HAP-1 (cell line): ENCODE measurements around the gene TMEM82.
"Not testable (repeated sequence)": the region's sequence is repeated elsewhere in the genome, so short reads cannot be mapped to it uniquely, and the experiment has no call there.

Source experiments
- DNase-seq, 2 experiments: peaks; one replicate each; pipeline ENCODE4 v3.0.0-alpha.2; 2016 to 2020; ENCODE audit warnings: low spot score in 2 of 2
- H3K27me3 ChIP-seq: fragments of 250-450 bp; sonication (Bioruptor Pico); 2 replicates; pipeline ENCODE4 v1.5.1; 2020; ENCODE audit warnings: low read depth, mild to moderate bottlenecking, moderate library complexity
- H3K36me3 ChIP-seq: fragments of 250-450 bp; sonication (Bioruptor Pico); replicated peaks from 2 replicates; pipeline ENCODE4 v1.5.1; 2020; ENCODE audit warnings: mild to moderate bottlenecking
- H3K4me1 ChIP-seq: fragments of 250-450 bp; sonication (Bioruptor Pico); 2 replicates; pipeline ENCODE4 v1.5.1; 2020; ENCODE audit warnings: mild to moderate bottlenecking
- H3K4me3 ChIP-seq: fragments of 250-450 bp; sonication (Bioruptor Pico); 2 replicates; pipeline ENCODE4 v1.5.1; 2020; ENCODE audit warnings: mild to moderate bottlenecking, moderate library complexity
- H3K9me3 ChIP-seq: fragments of 250-450 bp; sonication (Bioruptor Pico); 2 replicates; pipeline ENCODE4 v1.5.1; 2020; ENCODE audit warnings: mild to moderate bottlenecking, moderate library complexity
- in situ Hi-C: fragments of 300-500 bp; cut with MboI; formaldehyde crosslinking; loops from 3 replicates; pipeline ENCODE4 v1.14.3; 2020; ENCODE audit warnings: low sequenced_read_pairs, inconsistent platforms, mixed read lengths

TMEM82 gene

DNA sequence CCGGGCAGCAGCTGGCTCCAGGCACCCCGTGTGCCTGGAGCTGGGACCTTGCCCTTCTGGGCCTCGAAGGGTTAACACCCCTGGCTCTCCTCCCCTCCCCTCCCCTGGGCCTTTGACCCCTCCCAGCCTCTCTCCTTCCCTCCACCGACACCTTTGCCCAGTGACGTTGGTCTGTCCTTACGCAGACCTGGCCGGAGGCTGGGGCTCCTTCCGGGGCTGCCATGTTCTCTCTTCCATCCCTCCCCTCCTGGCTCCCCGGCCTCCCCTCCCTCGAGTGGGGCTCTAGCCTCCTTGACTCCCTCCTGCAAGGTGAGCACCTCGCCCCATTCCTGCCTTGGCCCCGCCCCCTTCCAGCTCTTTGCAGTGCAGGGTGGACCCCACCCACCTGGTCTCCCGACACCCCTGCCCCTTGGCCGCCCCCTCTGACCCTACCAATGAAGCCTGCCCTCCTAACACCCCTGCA is at the start of gene TMEM82:
TSS of gene TMEM82 (plus strand) at position 161 of the 463 bp plus-strand sequence. CDS start at position 222, 61 bp downstream.
- H3K4me1 ChIP-seq, result peaks cover 2% of the 10 kb centered on the region; the same call in 1 of the 2 replicates
- no peak within 1 kb of the TSS for H3K4me3 ChIP-seq
- no peaks in the 10 kb centered on the region for H3K27me3 ChIP-seq
- H3K9me3 ChIP-seq, result no peaks in the 10 kb centered on the region
- in situ Hi-C loops, result no loop called here
- no peaks in the 10 kb centered on the region for H3K36me3 ChIP-seq
- DNase-seq, result no peak

DNA sequence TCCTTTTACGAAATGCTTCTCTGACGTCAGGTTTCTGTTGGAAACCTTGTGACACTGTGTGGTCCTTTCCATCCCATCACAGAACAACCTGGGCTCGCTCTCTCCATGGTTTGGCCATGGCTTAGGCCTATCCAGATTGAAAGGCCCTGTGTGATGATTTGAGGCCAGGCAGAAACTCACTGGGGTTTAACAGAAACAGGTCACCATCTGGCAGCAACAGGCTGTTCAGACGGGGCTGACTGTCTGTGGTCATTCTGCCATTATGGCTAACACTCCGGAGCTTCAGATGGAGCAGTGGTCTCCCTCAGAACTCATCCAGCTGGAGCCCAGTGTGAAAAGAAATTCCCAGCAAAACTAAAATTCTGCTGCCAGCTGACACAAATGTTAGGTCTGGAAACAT is 48.9 kb upstream of the TMEM82 start:
- no peak for DNase-seq
- H3K36me3 ChIP-seq, result peaks cover 3% of the 10 kb centered on the region; the same call in 1 of the 2 replicates
- no peaks in the 10 kb centered on the region for H3K9me3 ChIP-seq
- in situ Hi-C loops, result no loop called here
- no peaks in the 10 kb centered on the region for H3K27me3 ChIP-seq
- no peak overlapping the region for H3K4me3 ChIP-seq
- H3K4me1 ChIP-seq, result 0 out of 2 replicates have a peak, but pooled peaks cover 2% of the 10 kb centered on the region

DNA sequence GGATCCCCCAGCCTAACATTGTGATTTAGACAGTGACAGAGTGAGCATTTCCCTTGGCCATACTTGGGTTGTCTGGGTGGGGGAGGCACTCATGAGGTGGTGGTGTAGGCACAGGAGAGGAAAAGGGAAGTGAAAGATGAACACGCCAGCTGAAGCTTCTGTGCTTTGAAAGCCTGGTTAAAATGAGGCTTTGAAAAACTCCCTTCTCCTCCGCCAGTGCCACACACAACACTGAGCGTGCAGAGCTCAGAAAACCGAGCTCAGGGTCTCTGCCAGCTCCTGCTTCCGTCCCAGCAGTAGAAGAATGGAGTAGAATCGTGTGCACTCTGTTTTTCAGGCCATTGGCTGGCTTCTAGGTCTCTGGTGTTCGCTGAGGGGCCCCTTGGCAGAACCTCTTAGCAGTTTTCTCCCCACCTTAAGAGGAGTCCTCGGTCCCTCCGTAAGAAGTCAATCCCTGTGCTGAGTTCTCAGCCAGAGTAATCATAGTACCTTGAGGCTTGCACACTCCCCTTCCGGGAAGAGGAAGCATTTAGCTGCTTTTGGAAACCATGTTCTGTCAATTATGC is 45.3 kb upstream of the TMEM82 start:
- no peaks in the 10 kb centered on the region for H3K27me3 ChIP-seq
- H3K4me3 ChIP-seq, result no peak overlapping the region
- H3K36me3 ChIP-seq, result no peaks in the 10 kb centered on the region; the same call in 1 of the 2 replicates
- no peaks in the 10 kb centered on the region for H3K9me3 ChIP-seq
- no peaks in the 10 kb centered on the region for H3K4me1 ChIP-seq
- in situ Hi-C loops, result no loop called here
- DNase-seq, result no peak

DNA sequence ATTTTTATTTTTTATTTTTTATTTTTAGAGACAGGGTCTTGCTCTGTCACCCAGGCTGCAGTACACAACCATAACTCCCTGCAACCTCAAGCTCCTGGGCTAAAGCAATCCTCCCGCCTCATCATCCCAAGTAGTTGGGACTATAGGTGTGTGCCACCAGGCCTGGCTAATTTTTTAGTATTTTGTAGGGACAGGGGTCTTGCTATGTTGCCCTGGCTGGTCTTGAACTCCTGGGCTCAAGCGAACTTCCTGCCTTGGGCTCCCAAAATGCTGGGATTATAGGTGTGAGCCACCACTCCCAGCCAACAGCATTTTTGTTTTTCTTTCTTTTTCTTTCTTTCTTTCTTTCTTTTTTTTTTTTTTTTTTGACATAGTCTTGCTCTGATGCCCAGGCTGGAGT is 44.1 kb upstream of the TMEM82 start:
- H3K4me3 ChIP-seq, result no peak overlapping the region
- in situ Hi-C loops, result no loop called here
- H3K27me3 ChIP-seq, result no peaks in the 10 kb centered on the region

DNA sequence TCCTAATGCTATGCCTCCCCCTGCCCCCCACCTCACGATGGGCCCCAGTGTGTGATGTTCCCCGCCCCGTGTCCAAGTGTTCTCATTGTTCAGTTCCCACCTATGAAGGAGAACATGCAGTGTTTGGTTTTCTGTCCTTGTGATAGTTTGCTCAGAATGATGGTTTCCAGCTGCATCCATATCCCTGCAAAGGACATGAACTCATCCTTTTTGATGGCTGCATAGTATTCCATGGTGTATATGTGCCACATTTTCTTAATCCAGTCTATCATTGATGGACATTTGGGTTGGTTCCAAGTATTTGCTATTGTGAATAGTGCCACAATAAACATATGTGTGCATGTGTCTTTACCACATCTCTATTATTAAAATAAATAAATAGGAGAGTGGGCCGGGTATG is 43.0 kb upstream of the TMEM82 start:
- H3K4me3 ChIP-seq, H3K4me1 ChIP-seq, H3K36me3 ChIP-seq, H3K27me3 ChIP-seq, in situ Hi-C loops, H3K9me3 ChIP-seq, DNase-seq: not testable (repeated sequence)

More for the DNA sequence above, 44.1 kb upstream of the TMEM82 start:
- Histone ChIP-seq H3K4me1 (no peaks in the 10 kb centered on the region), H3K9me3 (no peaks in the 10 kb centered on the region), H3K36me3 (no peaks in the 10 kb centered on the region; the same call in 1 of the 2 replicates)
- DNase-seq, result no peak

DNA sequence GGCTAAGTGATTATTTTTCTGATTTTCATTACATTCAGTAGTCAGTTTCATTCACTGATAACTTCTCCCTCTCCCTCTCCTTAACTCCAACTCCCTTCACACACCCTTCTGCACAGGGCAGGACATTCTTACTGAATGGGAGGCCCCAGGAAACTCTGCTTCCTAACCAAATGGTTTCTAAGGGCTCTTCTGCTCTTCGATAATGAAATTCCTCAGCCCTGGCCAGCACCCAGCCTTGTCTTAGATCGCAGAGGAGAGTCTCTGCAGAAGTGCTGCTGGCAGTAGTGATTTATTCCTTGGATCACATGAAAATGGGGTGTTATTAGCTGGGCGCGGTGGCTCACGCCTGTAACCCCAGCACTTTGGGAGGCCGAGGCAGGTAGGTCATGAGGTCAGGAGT is 41.8 kb upstream of the TMEM82 start:
- no peak for DNase-seq
- in situ Hi-C loops, result no loop called here
- Histone ChIP-seq H3K9me3 (no peaks in the 10 kb centered on the region), H3K36me3 (no peaks in the 10 kb centered on the region; the same call in 1 of the 2 replicates), H3K4me3 (no peak overlapping the region), H3K27me3 (no peaks in the 10 kb centered on the region), H3K4me1 (no peaks in the 10 kb centered on the region)

DNA sequence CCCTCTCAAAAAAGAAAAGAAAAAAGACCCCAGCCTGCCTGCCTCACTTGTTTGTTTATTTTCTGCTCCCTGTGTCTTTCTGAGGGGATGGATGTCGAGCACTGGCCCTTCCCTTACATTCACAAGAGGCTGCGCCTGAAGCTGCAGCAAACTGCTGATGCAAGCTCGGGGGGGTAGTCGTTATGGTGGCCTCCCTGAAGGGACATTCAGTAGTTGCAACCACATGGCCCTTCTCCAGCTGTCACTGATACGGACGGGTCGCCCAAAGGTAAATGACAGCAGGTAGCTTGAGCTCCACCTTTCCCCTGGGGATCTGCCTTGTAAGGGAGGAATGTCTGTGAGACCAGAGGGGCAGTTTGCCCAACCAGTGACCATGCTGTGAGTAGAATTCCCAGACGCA is 40.5 kb upstream of the TMEM82 start:
- Histone ChIP-seq H3K36me3 (no peaks in the 10 kb centered on the region; the same call in 1 of the 2 replicates), H3K4me3 (no peak overlapping the region), H3K27me3 (no peaks in the 10 kb centered on the region), H3K9me3 (no peaks in the 10 kb centered on the region), H3K4me1 (no peaks in the 10 kb centered on the region)
- in situ Hi-C loops, result no loop called here
- DNase-seq, result no peak

DNA sequence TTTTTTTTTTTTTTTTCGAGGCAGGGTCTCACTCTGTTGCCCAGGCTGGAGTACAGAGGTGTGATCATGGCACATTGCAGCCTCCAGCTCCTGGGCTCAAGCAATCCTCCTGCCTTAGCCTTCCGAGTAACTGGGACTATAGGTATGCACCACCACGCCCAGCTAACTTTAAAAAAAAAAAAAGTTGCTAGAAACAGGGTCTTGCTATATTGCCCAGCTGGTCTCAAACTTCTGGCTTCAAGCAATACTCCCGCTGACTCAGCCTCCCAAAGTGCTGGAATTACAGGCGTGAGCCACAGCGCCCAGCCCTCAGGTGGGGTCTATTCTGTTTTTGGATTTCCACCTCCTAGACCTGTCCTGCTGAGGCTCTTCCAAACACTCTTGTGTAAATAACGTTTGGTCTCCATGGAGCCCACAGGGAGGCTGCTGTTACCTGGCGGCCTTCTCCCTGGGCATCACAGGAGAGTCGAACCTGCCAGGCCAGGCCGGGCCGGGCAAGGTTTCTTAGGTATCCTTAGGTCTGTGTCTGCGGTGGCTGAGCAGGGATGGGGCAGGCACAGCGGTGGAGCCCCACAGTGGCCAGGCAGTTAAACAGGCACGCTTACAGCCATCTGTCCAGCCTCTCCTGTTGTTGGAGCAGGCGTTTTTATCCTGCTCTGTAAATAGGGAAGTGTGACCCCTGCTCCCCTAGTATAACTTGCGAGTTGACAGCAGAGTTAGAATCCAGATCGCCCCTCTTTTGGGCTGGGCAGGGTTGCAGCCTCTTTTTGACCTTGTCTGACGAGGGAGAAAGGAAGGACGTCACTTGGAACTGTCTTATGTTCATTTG is 39.4 kb upstream of the TMEM82 start:
- no peaks in the 10 kb centered on the region for H3K4me1 ChIP-seq
- H3K4me3 ChIP-seq, result no peak overlapping the region
- no peaks in the 10 kb centered on the region for H3K27me3 ChIP-seq
- in situ Hi-C loops, result no loop called here
- H3K36me3 ChIP-seq, result no peaks in the 10 kb centered on the region; the same call in 1 of the 2 replicates
- no peak for DNase-seq
- H3K9me3 ChIP-seq, result no peaks in the 10 kb centered on the region

DNA sequence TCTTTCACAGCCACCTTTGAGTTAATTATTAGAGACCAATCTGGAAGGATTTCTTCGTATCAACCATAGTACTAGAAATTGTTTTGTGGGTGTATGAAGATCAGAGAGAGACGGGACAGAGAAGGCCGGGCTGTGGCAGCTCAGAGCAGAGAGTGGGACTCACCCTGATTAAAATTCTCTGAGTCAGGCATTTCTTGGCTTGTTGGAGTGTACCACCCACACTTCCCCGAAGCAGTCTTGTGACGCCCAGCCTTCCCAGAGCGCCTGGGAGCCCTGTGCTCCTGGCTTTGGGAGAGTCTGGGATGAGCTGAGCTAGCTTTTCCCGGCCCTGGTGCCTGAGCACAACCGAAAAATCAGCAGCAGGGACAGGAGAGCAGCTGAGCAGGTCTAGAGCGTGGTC is 38.7 kb upstream of the TMEM82 start:
- Histone ChIP-seq H3K4me1 (no peaks in the 10 kb centered on the region), H3K27me3 (no peaks in the 10 kb centered on the region), H3K36me3 (no peaks in the 10 kb centered on the region; the same call in 1 of the 2 replicates), H3K9me3 (no peaks in the 10 kb centered on the region), H3K4me3 (no peak overlapping the region)
- in situ Hi-C loops, result no loop called here
- DNase-seq, result no peak

DNA sequence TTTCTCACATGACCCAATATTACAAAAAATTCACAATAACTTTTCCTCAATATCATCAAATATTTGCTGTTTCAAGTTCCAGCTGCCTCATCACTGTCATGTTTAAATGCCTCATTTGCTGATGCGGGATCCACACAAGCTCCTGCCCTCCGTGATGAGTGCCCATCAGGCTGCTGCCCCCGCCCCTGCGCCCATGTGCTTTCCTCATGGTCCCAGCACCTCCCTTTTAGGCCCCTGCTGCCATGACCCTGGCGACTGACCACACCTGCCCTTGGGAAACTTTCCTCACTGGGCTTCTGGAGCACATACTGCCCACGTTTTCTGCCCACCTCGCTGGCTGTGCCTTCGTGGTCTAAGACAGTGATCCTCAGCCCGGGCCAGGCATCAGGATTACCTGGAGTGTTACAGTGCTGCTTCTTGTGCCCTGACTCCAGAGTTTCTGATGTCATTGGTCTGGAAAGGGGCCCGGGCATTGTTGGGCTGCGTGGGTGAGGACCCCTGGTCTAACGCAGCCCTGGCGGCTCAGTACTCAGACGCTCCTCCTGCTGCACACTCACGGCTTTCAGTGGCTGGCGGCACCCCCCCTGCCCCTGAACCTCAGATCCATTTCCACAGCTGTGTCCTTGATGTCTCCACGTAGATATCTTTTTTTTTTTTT is 37.6 kb upstream of the TMEM82 start:
- in situ Hi-C loops, result no loop called here
- Histone ChIP-seq H3K9me3 (no peaks in the 10 kb centered on the region), H3K4me1 (no peaks in the 10 kb centered on the region), H3K36me3 (no peaks in the 10 kb centered on the region; the same call in 1 of the 2 replicates), H3K4me3 (no peak overlapping the region), H3K27me3 (no peaks in the 10 kb centered on the region)
- DNase-seq, result no peak

DNA sequence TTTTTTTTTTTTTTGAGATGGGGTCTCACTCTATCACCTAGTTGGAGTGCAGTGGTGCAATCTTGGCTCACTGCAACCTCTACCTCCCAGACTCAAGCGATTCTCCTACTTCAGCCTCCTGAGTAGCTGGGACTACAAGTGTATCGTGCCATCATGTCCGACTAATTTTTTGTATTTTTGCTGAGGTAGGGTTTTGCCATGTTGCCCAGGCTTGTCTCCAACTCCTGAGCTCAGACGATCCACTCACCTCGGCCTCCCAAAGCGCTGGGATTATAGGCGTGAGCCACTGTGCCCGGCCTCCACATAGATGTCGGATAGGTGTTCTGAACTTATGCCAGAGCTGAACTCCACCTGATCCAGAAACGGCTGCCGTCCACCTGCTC is 37.1 kb upstream of the TMEM82 start:
- no peak for DNase-seq
- H3K27me3 ChIP-seq, result no peaks in the 10 kb centered on the region
- no peaks in the 10 kb centered on the region; the same call in 1 of the 2 replicates for H3K36me3 ChIP-seq
- in situ Hi-C loops, result no loop called here
- H3K4me1 ChIP-seq, result no peaks in the 10 kb centered on the region
- H3K9me3 ChIP-seq, result no peaks in the 10 kb centered on the region
- H3K4me3 ChIP-seq, result no peak overlapping the region

DNA sequence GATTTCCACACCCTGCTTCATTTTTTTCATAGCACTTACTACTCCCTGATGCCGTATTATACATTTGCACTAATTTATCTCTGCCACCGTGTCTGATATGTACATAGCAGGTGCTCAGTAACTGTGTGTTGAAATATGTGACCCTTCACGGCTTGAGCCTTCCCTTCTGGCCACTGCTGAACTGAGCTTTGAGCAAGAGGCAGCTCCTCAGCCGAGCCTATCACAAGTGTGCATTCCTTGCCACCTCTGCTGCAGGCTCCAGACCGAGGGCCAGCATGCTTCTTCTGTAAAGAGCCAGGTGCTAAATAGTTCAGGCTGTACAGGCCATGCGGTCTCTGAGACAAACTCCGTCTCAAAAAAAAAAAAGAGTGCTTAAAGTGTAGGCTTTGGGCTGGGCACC is 35.5 kb upstream of the TMEM82 start:
- Histone ChIP-seq H3K4me3 (no peak overlapping the region), H3K36me3 (no peaks in the 10 kb centered on the region; the same call in 1 of the 2 replicates), H3K4me1 (no peaks in the 10 kb centered on the region), H3K27me3 (no peaks in the 10 kb centered on the region), H3K9me3 (no peaks in the 10 kb centered on the region)
- no peak for DNase-seq
- in situ Hi-C loops, result no loop called here

DNA sequence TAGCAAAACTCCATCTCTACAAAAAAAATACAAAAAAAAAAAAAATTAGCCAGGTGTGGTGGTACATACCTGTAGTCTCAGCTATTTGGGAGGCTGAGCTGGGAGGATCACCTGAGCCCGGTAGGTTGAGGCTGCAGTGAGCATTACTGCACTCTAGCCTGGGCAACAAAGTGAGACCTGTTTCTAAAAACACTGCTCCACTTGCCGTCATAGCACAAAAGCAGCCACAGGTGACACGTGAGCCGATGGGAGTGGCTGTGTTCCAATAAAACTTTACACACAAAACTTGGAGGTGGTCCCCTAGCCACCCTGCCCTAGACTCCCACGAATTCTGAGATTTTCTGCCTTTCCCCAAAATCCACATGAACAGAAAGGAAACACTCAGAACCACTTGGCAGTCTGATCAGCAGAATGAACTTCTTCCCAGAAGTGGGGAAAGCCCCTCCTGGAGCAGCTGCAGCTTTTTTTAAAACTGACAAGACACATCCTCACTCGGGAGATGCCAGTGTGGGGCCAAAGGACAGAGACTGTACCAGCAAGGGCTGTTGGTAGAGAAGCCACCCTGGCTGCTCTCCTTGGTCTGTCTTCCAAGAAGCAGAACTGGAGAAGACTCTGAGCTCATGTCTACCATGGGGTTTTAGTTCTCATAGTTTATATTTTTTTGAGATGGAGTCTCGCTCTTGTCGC is 34.9 kb upstream of the TMEM82 start:
- Histone ChIP-seq H3K9me3 (no peaks in the 10 kb centered on the region), H3K4me1 (no peaks in the 10 kb centered on the region), H3K36me3 (no peaks in the 10 kb centered on the region; the same call in 1 of the 2 replicates), H3K27me3 (no peaks in the 10 kb centered on the region), H3K4me3 (no peak overlapping the region)
- no peak for DNase-seq
- in situ Hi-C loops, result no loop called here
